A204.1 (cell line): ENCODE results near the gene ZKSCAN3.
A peak's percentile ranks its signal among the peaks of the same experiment; 100 is the strongest.
"Not testable (repeated sequence)": the region's sequence is repeated elsewhere in the genome, so short reads cannot be mapped to it uniquely, and the experiment has no call there.

Experiments used
- FAIRE-seq: peaks from 2 replicates; lab custom pipeline; 2012; peaks lifted over from hg19 to GRCh38; lab: Jason Lieb, UNC

ZKSCAN3 gene

DNA sequence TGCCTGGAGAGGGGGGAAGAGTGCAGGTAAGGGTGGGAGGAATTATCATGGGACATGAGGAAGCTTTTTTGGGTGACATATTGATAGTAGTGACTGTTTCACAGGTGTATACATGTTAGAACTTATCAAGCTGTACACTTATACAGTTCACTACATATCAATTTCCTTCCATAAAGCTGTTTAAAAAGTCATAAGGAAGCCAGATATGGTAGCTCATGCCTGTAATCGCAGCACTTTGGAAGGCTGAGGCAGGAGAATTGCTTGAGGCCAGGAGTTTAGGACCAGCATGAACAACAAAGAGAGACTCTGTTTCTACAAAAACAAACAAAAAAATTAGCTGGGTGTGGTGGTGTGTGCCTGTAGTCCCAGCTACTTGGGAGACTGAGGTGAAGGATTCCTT is 28.1 kb downstream of the ZKSCAN3 start:
- no peak for FAIRE-seq

DNA sequence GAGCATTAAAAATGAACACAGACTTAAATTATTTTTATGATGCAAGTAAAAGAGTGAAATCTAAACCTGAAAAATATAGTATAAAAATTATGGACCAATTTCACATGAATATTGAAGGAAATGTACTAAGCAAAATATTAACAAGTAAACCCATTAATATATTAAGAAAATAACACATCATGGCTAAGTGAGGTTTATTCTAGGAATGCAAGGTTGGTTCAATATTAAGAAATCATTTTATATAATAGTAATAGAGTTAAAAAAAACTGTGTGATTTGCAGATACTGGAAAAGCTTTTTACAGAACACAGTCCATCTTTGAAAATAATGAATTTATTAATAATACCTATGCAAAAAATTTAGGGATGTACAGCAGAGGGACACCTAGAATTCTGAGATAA is 28.9 kb downstream of the ZKSCAN3 start:
- FAIRE-seq, result no peak

DNA sequence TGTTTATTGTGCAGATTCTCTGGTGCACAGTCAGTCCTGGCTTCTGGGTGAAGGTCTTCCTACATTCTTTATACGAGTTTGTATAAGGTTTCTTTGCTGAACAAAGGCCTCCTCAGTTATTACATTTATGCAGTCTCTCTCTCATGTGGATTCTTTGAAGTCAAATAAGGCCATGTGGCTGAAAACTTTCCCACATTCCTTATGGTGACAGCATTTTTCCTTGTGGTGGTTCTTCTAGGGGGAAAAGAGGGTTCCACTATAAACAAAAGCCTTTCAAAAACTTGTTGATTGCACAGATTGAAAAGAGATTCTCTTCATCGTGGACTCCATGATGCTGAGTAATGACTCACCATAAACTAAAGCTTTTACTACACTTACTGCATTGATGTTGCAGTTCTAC is 30.6 kb downstream of the ZKSCAN3 start:
- no peak for FAIRE-seq

DNA sequence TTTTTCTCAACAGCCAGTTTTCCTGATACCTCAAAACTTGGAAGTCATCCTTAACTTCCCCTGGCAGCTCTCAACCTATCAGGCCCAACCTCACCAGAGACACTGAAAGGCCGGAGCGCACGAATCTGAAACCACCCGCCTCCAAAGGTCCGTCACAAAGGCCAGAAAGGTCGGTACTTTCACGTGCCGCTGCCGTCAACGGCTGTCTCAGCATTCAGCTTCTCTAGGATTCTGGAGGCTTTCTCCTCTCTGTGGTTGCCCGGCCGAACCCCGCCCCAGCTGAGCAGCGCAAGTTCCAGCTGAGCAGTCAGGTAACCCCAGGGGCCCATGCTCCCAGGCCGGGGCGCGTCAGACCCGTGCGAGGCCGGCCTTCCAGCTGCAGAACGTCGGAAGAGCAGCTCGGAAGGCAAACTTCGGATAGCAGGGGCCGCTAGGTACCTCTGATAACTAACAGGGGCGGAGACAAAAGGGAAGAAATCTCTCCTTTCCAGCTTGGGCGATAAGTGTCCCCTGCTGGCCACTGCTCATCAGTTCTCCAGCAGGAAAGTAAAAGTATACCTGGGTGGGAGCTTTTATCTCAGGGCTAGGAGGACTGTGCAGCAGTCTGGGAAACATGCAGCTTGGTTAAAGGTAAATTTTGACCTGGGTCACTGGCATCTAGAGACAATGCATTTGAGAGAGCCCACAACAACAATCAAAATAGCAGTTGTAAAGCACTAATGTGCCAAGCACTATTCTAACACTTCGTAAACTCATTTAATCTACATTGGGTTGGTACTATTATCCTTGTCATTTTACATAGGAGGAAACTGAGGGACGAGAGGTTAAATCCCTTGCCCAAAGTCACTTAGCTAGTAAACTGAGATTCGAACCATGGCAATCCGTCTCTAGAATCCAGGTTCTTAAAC is 33.7 kb downstream of the ZKSCAN3 start:
- FAIRE-seq, result peak; percentile 25

DNA sequence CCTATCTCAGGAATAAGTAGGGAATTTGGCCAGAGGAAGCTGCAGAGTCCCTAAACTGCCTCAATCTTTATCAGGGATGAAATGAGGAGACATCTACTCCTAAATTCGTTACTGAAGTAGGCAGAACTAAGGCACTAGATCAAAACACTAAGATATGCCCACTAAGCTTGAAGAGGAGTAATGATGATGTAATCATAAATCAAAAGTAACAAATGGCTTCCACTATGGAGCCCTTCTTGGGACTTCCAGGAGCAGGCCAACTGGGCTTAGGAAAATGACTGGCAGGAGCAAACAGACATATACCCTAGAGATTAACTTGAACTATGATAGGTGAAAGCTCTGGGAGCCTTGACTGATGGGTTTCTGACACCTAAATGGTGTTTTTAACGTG is 34.4 kb downstream of the ZKSCAN3 start:
- no peak for FAIRE-seq

DNA sequence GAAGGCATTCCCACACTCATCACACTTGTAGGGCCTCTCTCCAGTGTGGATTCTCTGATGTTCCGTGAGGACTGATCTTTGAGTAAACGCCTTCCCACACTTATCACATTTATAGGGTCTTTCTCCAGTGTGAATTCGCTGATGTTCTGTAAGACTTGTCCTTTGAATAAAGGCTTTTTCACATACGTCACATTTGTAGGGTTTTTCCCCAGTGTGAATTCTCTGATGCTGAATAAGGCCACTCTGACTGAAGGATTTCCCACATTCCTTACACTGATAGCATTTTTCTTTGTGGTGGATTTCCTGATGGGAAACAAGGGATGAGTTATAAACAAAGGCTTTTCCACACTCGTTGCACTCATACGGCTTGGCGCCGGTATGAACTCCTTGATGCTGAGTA is 40.9 kb downstream of the ZKSCAN3 start:
- no peak for FAIRE-seq

DNA sequence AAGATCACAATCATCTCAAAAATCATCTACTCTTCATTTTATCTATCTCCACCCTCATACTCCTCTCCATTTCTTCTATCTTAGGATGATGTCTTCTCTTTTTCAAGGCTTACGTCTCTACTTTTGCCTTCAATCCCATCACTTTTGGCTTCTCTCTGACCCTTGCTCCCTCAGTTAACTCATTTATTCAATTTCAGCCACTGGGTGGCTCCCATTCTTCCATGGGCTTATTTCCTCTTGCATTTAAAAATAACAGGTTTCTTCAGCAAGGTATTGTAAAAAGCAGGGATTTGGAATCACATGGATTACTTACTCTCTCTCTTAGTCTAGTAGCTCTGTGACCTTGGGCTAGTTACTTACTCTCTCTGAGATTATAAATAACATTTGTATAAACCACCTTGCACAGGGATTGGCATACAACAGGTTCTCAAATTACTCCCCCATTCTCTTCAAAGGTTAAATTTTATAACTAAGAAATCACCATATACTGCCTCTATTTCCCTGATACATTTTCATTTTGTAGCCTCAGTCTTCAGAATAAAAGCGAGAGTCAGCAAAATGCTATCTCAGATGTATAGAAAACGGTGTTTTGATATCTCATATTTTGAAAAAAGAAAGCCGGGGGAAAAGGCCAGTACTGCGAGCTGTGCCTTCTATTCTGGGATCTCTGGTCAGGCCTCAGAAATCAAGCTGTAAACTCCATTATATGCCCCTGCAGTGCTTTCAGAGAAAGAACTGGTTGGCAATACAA is 44.3 kb downstream of the ZKSCAN3 start:
- no peak for FAIRE-seq

DNA sequence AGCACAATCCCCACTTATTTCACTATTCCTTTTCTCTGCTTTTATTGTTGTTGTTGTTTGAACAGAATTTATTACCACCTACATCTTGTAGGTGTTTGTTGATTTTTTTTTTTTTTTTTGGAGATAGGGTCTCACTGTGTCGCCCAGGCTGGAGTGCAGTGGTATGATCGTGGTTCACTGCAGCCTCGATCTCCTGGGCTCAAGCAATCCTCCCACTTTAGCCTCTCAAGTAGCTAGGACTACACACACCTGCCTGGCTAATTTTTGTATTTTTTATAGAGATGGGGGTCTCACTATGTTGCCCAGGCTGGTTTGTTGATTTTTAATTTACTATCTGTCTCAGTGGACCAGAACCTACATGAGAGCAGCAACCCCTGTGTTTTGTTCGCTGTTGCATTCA is 46.2 kb downstream of the ZKSCAN3 start:
- no peak for FAIRE-seq

DNA sequence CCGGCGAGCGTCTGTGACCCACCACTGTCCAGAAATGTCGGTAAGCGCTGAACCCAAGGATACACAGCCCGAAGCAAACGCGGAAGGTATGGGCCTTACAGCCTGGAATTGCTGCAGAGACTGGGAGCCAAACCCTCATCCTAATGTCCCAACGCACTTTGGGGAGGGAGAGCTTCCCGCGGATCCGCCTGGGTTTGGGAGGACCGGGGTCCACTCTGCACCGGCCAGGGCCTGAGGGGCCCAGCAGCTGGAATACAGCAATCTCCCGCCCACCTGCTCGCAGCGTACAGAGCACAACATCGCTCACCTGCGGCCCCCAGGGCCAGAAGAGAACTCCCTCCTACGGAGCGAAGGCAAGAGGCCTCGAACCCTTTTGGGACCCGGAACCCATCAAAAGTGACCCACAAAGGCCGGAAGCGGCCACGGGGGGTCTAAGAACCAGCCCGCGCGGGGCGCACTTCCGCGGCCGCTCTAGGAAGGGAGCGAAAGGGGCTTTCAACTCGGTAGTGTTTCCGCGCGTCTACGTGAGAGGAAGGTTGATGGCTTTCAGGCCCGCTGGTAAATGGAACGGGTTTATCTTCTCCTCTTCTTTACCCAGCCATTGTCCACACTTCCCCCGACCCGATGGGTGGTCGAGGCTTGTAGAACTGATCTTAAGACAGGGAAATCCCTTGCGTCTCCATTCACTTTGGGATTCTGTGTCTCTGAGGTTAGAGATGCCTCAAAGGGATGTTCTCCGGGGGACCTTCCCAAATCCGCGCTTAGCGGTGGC is 49.8 kb downstream of the ZKSCAN3 start, which contains the start of gene ZSCAN12:
ZSCAN12 (minus strand) TSS at position 398 of the 772 bp plus-strand sequence. CDS start 1,342 bp downstream, outside the sequence.
- FAIRE-seq, result no peak

DNA sequence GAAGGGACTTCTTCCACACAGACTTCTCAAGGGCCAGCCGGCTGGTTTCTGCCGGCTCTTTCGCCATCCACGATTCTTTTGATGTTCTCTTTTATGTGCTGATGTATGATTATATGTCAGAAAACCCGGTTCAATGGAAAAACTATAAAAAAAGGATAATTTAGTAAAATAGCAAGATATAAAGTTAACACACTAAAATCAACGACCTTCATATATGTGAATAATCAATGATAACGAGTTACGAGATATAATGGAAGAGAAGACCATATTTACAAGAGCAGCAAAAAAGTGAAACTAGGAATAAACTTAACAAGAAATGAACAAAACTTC is 50.3 kb downstream of the ZKSCAN3 start:
- FAIRE-seq, result no peak

DNA sequence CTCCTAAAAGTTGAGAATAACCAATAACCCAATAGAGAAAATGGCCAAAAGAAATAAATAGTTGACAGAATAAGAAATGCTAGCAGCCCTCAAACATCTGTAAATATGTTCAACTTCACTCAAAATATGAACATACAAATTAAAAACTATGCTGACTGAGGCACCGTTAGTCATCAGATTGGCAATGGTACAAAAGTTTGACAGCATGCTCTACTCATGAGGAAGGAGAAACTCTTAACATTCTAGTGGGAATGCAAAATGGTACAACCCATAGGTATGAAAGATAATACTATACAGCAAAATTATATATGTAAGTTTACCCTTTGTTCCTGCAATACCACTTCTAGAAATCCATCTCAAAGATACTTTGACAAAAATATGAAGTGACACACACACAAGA is 51.4 kb downstream of the ZKSCAN3 start:
- FAIRE-seq, result no peak

DNA sequence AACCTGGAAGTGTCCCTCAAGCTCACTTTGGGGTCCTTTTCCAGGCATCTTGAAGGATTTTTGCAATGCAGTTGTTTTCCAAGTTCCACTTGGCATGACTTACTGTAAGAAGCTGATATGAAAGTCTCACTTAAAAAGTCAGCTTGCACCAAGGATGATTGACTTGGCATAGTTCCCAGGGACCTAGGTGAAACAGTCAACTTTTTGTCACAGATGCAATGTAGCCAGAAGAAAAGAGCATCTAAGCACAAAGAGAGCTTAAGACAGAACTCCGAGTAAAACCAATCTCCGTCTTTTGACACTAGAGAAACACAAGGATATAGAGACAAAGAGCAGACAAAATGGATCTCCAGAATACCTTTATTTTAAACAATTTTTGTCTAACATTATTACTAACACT is 52.5 kb downstream of the ZKSCAN3 start:
- no peak for FAIRE-seq

DNA sequence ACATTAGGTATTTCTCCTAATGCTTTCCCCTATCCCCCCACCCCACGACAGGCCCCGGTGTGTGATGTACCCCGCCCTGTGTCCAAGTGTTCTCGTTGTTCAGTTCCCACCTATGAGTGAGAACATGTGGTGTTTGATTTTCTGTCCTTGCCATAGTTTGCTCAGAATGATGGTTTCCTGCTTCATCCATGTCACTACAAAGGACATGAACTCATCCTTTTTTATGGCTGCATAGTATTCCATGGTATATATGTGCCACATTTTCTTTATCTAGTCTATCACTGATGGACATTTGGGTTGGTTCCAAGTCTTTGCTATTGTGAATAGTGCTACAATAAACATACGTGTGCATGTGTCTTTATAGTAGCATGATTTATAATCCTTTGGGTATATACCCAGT is 54.2 kb downstream of the ZKSCAN3 start:
- FAIRE-seq, result not testable (repeated sequence)

DNA sequence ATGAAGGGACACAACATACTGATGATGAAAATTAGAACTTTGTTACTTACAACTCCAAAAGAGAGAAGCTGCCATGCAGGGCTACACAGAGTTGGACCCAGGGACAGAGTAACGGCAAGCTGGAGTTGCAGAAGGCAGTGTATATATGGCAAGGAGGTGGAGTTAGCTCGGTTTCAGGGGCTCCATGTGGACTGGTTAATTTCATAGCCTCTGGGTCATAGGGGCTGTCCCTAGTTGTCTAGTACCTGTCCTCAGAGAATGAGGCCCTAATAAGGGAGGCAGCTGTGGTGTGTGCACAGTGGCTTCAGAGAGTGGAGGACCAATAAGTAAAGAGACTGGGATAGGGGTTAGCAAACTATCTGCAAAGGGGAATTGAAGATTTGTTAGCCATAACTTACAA is 57.7 kb downstream of the ZKSCAN3 start:
- no peak for FAIRE-seq

DNA sequence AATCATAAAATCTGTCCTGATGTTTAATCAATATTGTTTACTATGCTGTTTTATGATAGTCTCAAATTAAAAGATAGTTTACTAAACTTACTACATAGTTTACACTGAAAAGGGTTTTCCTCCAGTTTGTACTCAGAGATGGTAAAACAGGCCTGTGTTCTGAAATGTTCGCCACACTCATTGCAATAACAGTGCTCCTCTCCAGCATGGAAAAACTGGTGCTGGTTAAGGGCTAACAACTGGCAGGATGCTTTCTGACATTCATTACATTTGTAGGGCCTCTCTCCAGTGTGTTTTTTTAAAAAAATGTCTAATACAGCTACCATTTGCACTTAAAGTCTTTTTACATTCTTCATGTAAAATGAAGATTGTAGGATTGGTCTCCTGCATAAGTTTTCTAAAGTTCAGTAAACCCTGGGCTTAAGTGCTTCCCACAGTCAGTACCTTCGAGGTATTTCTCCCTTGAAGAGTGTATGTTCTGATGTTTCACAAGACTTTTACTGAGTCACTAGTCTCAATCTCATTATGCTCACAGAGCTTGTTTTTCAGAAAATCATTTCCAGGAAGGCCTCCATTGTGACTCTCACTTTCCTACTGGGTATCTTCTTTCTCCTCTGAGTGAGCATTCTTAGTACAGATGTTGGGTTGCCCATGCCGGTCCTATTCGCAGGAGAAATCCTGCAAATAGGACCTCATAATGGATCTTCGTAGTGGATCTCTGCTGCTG is 58.5 kb downstream of the ZKSCAN3 start:
- FAIRE-seq, result no peak

DNA sequence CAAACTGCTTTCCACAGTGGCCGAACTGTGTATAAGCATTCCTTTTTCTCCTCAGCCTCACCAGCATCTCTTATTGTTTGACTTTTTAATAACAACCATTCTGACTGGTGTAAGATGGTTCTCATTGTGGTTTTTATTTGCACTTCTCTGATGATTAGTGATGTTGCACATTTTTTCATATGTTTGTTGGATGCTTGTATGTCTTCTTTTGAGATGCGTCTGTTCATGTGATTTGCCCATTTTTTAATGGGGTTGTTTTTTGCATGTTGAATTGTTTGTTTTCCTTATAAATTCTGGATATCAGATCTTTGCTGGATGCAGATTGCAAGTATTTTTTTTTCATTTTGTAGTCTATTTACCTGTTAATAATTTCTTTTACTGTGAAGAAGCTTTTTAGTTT is 61.0 kb downstream of the ZKSCAN3 start:
- no peak for FAIRE-seq

DNA sequence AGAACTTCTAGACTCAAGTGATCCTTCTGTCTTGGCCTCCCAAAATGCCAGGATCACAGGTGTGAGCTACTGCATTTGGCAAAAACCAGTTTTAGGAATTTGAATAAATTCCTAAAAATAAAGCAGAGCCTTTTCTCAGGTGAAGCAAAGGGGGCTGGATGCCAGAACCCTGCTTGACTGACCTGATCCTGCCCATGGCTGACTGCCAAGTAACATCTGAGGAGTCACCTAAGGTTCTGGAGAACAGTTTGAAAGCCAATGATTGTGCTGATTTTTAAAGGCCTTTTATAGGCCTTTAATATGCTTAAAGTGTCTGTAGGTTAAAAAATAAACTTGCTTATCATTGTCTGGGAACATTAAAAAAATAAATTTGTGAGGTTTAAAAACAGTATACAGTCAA is 63.9 kb downstream of the ZKSCAN3 start:
- FAIRE-seq, result no peak
